GM12878 (cell line): ENCODE measurements around the gene NLRP6. TPM values are rescaled to one million over a fixed set of nuclear protein-coding genes. Genes with fewer than 3 reads are reported as not detected.

ENCODE experiments used
- ATAC-seq: fragments of 200-7000 bp; cut with Tn5 transposase; 3 replicates; pipeline ENCODE4 v1.9.1; 2020; ENCODE audit warnings: mild to moderate bottlenecking, moderate library complexity
- BruUV-seq: library from RNA; stranded (reverse); fragments of 400-500 nt; replicated peaks from 2 replicates; lab custom pipeline; 2021; lab: Mats Ljungman, UMichigan
- CTCF ChIA-PET: fragments of 300-600 bp; sonication (Branson Sonifier 250); formaldehyde crosslinking; extraction: SDS; loops from one replicate; lab custom pipeline; 2021; ENCODE audit warnings: inconsistent platforms; lab: Yijun Ruan, JAX
- POLR2A ChIA-PET: fragments of 350-600 bp; formaldehyde crosslinking; extraction: SDS; loops from one replicate; lab custom pipeline; 2021; ENCODE audit warnings: inconsistent platforms; lab: Charles Lee
- RAD21 ChIA-PET: fragments of 300-600 bp; sonication (Branson Sonifier 250); formaldehyde crosslinking; loops from one replicate; lab custom pipeline; 2023; ENCODE audit warnings: antibody characterized with exemption; ENCODE audit not compliant: unreplicated experiment; lab: Charles Lee
- SMC1A ChIA-PET: fragments of 300-600 bp; sonication (Branson Sonifier 250); formaldehyde crosslinking; loops from one replicate; lab custom pipeline; 2023; ENCODE audit not compliant: unreplicated experiment, uncharacterized antibody; lab: Charles Lee
- DNase-seq: peaks from one replicate; pipeline ENCODE4 v3.0.0-alpha.2; 2011; ENCODE audit warnings: low read depth, low spot score
- FAIRE-seq: peaks from 3 replicates; lab custom pipeline; 2011; peaks lifted over from hg19 to GRCh38; lab: Jason Lieb, UNC
- H2AFZ ChIP-seq: 2 replicates; pipeline ENCODE4 v1.6.0; 2011; ENCODE audit warnings: low read depth, low read length, control low read depth; ENCODE audit not compliant: control insufficient read depth
- H3K27ac ChIP-seq: 2 replicates; pipeline ENCODE4 v1.5.1; 2011; ENCODE audit warnings: control low read depth; ENCODE audit not compliant: control insufficient read depth, insufficient read depth
- H3K27me3 ChIP-seq, 2 experiments: replicated peaks in 1 of 2; 2 replicates each; pipeline versions ENCODE4 v1.6.0 to v1.6.1; 2011; ENCODE audit warnings: low read length in 1 of 2; ENCODE audit not compliant: control insufficient read depth in 2 of 2, insufficient read depth in 2 of 2
- H3K36me3 ChIP-seq, 2 experiments: 2 replicates each; pipeline ENCODE4 v1.5.1; 2011; ENCODE audit warnings: low read length in 1 of 2; ENCODE audit not compliant: control insufficient read depth in 2 of 2, insufficient read depth in 2 of 2
- H3K4me1 ChIP-seq: 2 replicates; pipeline ENCODE4 v1.6.1; 2011; ENCODE audit warnings: mild to moderate bottlenecking, low read length, moderate library complexity, mixed read lengths; ENCODE audit not compliant: control insufficient read depth, insufficient read depth
- H3K4me2 ChIP-seq: 2 replicates; pipeline ENCODE4 v1.6.0; 2011; ENCODE audit warnings: control low read depth; ENCODE audit not compliant: control insufficient read depth, insufficient read depth
- H3K4me3 ChIP-seq: fragments of 200-600 bp; sonication (generic); 2 replicates; pipeline ENCODE4 v1.5.1; 2016
- H3K79me2 ChIP-seq: 2 replicates; pipeline ENCODE4 v1.6.0; 2011; ENCODE audit warnings: low read length; ENCODE audit not compliant: control insufficient read depth, insufficient read depth
- H3K9ac ChIP-seq: 2 replicates; pipeline ENCODE4 v1.8.0; 2011; ENCODE audit warnings: low read length, control low read depth, mixed read lengths; ENCODE audit not compliant: control insufficient read depth, insufficient read depth
- H3K9me3 ChIP-seq: replicated peaks from 3 replicates; pipeline ENCODE4 v1.5.1; 2011; ENCODE audit warnings: mild to moderate bottlenecking, low read length; ENCODE audit not compliant: control insufficient read depth, insufficient read depth
- H4K20me1 ChIP-seq: 2 replicates; pipeline ENCODE4 v1.6.0; 2011; ENCODE audit not compliant: control insufficient read depth, insufficient read depth
- ATF7 ChIP-seq: fragments of 450-650 bp; IDR thresholded peaks from 2 replicates; pipeline ENCODE4 v1.6.1; 2016; ENCODE audit warnings: low read depth, mild to moderate bottlenecking
- FOXK2 ChIP-seq: fragments of 450-650 bp; IDR thresholded peaks from 2 replicates; pipeline ENCODE4 v1.6.1; 2017; ENCODE audit warnings: mild to moderate bottlenecking, moderate library complexity
- KLF5 ChIP-seq: fragments of 450-650 bp; IDR thresholded peaks from 2 replicates; pipeline ENCODE4 v1.6.1; 2014; ENCODE audit warnings: mild to moderate bottlenecking; ENCODE audit not compliant: partially characterized antibody
- NFXL1 ChIP-seq: fragments of 450-650 bp; IDR thresholded peaks from 2 replicates; pipeline ENCODE4 v1.6.1; 2017; ENCODE audit warnings: antibody characterized with exemption, mild to moderate bottlenecking, borderline replicate concordance
- WGBS: methylation state at CpG from one replicate; pipeline ENCODE4 v1.1.6; 2016; ENCODE audit warnings: low lambda C conversion rate; ENCODE audit not compliant: insufficient replicate concordance, insufficient coverage; ENCODE audit errors: missing lambda C conversion rate; 5-methylcytosine and 5-hydroxymethylcytosine counted together
- in situ Hi-C: fragments of 300-500 bp; cut with MboI; formaldehyde crosslinking; loops from 9 replicates; pipeline ENCODE4 v1.14.3; 2018; ENCODE audit warnings: mixed read lengths
- intact Hi-C: fragments of 100-400 bp; cut with micrococcal nuclease; formaldehyde crosslinking; loops from one replicate; pipeline ENCODE4 v1.14.2; 2022; ENCODE audit not compliant: unreplicated experiment
- polyA plus RNA-seq, 11 experiments: library from polyadenylated mRNA; depleted of rRNA in 4 of 11; unstranded in 6 of 11; stranded (reverse) in 5 of 11; fragments of >200 nt; fragmentation: Nextera tagmentation in 4 of 11; fragmentation: Illumina TruSeq in 1 of 11; extraction: Ambion mirVana in 4 of 11; extraction: Trizol in 1 of 11; gene quantifications; 1 replicate in 1 of 11; 2 replicates in 10 of 11; pipeline versions ENCODE4 v1.2.1 to v1.2.3, GENCODE V29; 2011 to 2016; ENCODE audit warnings: inconsistent platforms in 2 of 11, missing spikeins in 2 of 11, low read depth in 1 of 11
- total RNA-seq, 4 experiments: library from RNA; depleted of rRNA in 3 of 4; stranded (reverse); fragments of >200 nt in 3 of 4; fragmentation: Illumina TruSeq in 1 of 4; extraction: Trizol in 1 of 4; gene quantifications; 2 replicates each; pipeline versions ENCODE4 v1.2.1 to v1.2.3, GENCODE V29; 2013 to 2021
- TF ChIP-seq, protein P1 (sequence below), 3 experiments: IDR thresholded peaks in 2 of 3; conservative IDR thresholded peaks in 1 of 3; 2 replicates each; pipeline ENCODE4 v1.5.1; 2011; ENCODE audit warnings: low read depth in 3 of 3, low read length in 3 of 3, mild to moderate bottlenecking in 3 of 3, control low read depth in 2 of 3, moderate library complexity in 2 of 3, inconsistent platforms in 1 of 3, mixed read lengths in 1 of 3; ENCODE audit not compliant: control insufficient read depth in 2 of 3, insufficient read depth in 1 of 3; ENCODE audit errors: extremely low read depth in 1 of 3
- TF ChIP-seq, protein P2 (sequence below): fragments of 450-650 bp; IDR thresholded peaks from 2 replicates; pipeline ENCODE4 v1.6.1; 2017; ENCODE audit warnings: mild to moderate bottlenecking, low read depth, inconsistent platforms; ENCODE audit not compliant: poor library complexity, severe bottlenecking

Gene NLRP6
- total and polyA plus RNA-seq, 10 of the 15 experiments (the other 5 are each of a cell fraction or from before 2014, with no cell fraction given) = 0.03 to 0.11 TPM; not detected in 8

DNA sequence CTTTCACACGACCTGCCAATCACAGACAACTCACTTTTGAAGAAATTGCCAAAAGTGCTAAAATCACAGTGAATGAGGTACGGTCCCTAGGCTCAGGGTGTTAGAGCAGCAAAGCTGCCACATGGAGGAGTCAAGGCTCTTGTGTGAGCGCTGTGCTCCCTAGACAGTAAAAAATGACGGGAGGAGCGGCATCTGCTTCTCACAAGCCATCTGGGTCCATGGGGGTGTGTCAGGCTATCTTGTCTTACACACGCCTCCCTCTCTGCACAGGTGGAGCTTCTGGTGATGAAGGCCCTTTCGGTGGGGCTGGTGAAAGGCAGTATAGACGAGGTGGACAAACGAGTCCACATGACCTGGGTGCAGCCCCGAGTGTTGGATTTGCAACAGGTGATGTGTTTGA, 26.7 kb upstream of the NLRP6 start:
- BruUV-seq = no TSS peak
- H3K36me3 ChIP-seq = peaks cover 17 to 21% of the 10 kb centered on the region in 2 experiments; a peak in 3 of 4 replicates
- ATAC-seq (no peak), FAIRE-seq (no peak), DNase-seq (no peak)
- H4K20me1 ChIP-seq = no peaks in the 10 kb centered on the region
- no peak overlapping the region for H3K4me2 ChIP-seq
- ChIA-PET RAD21 (interaction anchor here (1.2 to 2.0 kb wide), 9 partner anchors 14 to 114 kb away, joined by 3 to 23 read pairs (median 7); partner anchors contain the start of genes BET1L, PSMD13 and RIC8A), POLR2A (interaction anchor here (0.7 to 2.0 kb wide), 5 partner anchors 9 to 38 kb away, joined by 3 to 6 read pairs (median 6); partner anchors contain the start of gene PGGHG), CTCF (interaction anchor here (0.6 to 3.9 kb wide), 25 partner anchors 8 to 198 kb away, joined by 3 to 45 read pairs (median 8); partner anchors contain the start of genes BET1L, PGGHG and RIC8A), SMC1A (interaction anchor here (0.9 to 5.6 kb wide), 15 partner anchors 10 to 270 kb away, joined by 3 to 38 read pairs (median 5); partner anchors contain the start of genes BET1L, IFITM2 and PSMD13)
- no peaks in the 10 kb centered on the region for H3K79me2 ChIP-seq
- H3K27me3 ChIP-seq = no peaks in the 10 kb centered on the region
- H3K4me1 ChIP-seq = no peaks in the 10 kb centered on the region
- H3K27ac ChIP-seq = no peak overlapping the region
- WGBS = 83% methylated on average over 10 of the region's 10 CpGs
- no peak overlapping the region for H2AFZ ChIP-seq
- no peak overlapping the region for H3K4me3 ChIP-seq
- TF ChIP-seq, protein P1, sequence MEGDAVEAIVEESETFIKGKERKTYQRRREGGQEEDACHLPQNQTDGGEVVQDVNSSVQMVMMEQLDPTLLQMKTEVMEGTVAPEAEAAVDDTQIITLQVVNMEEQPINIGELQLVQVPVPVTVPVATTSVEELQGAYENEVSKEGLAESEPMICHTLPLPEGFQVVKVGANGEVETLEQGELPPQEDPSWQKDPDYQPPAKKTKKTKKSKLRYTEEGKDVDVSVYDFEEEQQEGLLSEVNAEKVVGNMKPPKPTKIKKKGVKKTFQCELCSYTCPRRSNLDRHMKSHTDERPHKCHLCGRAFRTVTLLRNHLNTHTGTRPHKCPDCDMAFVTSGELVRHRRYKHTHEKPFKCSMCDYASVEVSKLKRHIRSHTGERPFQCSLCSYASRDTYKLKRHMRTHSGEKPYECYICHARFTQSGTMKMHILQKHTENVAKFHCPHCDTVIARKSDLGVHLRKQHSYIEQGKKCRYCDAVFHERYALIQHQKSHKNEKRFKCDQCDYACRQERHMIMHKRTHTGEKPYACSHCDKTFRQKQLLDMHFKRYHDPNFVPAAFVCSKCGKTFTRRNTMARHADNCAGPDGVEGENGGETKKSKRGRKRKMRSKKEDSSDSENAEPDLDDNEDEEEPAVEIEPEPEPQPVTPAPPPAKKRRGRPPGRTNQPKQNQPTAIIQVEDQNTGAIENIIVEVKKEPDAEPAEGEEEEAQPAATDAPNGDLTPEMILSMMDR (IDR thresholded peaks at IDR 0.05 in 2 of 3, conservative IDR thresholded peaks at IDR 0.05 in 1 of 3; ENCODE audit: control insufficient read depth in 2 of 3, extremely low read depth in 1 of 3, insufficient read depth in 1 of 3, low read depth in 3 of 3, low read length in 3 of 3) = peak in 1 of 3 experiments; percentile 7; a peak in 2 of 6 replicates
- no peak for TF ChIP-seq ATF7
- intact Hi-C loops (no loop called here), in situ Hi-C loops (loop anchor here (5.0 kb wide), 1 partner anchor 106 kb away; no protein-coding TSS in a partner anchor)
- no peaks in the 10 kb centered on the region for H3K9me3 ChIP-seq
- no peak overlapping the region for H3K9ac ChIP-seq

DNA sequence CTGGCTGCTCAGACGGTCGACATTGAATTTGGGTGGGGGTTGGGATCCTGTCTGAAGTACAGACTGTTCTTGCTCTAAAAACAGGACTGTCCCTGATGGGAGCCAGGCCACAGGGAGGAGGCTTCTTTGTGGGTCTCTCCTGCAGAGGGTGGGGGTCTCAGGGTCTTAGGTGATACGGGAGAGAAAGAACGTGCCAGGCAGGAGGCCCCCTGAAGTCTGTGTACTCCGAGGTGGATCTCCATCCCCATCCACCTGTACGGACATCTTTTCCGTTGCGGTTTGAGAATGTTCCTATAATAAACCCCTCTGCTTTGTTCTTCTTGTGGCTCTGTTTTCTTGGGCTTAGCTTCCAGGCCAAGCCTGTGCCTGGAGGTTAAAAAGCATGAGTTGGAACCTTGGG, 25.5 kb upstream of the NLRP6 start:
- Histone ChIP-seq H3K79me2 (no peaks in the 10 kb centered on the region), H3K27ac (no peak overlapping the region), H3K9me3 (no peaks in the 10 kb centered on the region), H3K4me2 (no peak overlapping the region), H3K4me1 (peaks cover 10% of the 10 kb centered on the region), H2AFZ (no peak overlapping the region), H3K9ac (no peak overlapping the region)
- intact Hi-C loops = no loop called here
- DNase-seq = no peak
- no peak for FAIRE-seq
- ChIA-PET SMC1A (interaction anchor here (0.9 to 5.6 kb wide), 4 partner anchors 14 to 110 kb away, joined by 3 to 38 read pairs (median 10); partner anchors contain the start of gene PSMD13), POLR2A (no interaction called here), CTCF (interaction anchor here (1.0 to 3.3 kb wide), 2 partner anchors 9 to 14 kb away, joined by 5 to 37 read pairs; no protein-coding TSS in a partner anchor)
- WGBS = 94% methylated on average over 8 of the region's 8 CpGs
- TF ChIP-seq, protein P2, sequence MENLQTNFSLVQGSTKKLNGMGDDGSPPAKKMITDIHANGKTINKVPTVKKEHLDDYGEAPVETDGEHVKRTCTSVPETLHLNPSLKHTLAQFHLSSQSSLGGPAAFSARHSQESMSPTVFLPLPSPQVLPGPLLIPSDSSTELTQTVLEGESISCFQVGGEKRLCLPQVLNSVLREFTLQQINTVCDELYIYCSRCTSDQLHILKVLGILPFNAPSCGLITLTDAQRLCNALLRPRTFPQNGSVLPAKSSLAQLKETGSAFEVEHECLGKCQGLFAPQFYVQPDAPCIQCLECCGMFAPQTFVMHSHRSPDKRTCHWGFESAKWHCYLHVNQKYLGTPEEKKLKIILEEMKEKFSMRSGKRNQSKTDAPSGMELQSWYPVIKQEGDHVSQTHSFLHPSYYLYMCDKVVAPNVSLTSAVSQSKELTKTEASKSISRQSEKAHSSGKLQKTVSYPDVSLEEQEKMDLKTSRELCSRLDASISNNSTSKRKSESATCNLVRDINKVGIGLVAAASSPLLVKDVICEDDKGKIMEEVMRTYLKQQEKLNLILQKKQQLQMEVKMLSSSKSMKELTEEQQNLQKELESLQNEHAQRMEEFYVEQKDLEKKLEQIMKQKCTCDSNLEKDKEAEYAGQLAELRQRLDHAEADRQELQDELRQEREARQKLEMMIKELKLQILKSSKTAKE = no peak
- TF ChIP-seq NFXL1 = no peak
- TF ChIP-seq FOXK2 = no peak
- no peak for TF ChIP-seq KLF5
- TF ChIP-seq, all 136 proteins: peak for 0
- ATAC-seq = no peak
- Histone ChIP-seq H3K27me3 (no peaks in the 10 kb centered on the region), H4K20me1 (no peaks in the 10 kb centered on the region), H3K36me3 (peaks cover 17 to 18% of the 10 kb centered on the region in 2 experiments; a peak in 3 of 4 replicates), H3K4me3 (no peak overlapping the region)
- RAD21 ChIA-PET = interaction anchor here (1.4 kb wide), 1 partner anchor 113 kb away, joined by 3 read pairs; no protein-coding TSS in a partner anchor
- in situ Hi-C loops = loop anchor here (5.0 kb wide), 1 partner anchor 105 kb away; no protein-coding TSS in a partner anchor
- BruUV-seq = no TSS peak
